Measurements from ENCODE around the gene CYP27C1. TPM values are rescaled to one million over a fixed set of nuclear protein-coding genes. Genes with fewer than 3 reads are reported as not detected.

Gene CYP27C1
- total RNA-seq, 2 donors from 2014 or later = not detected

GRCh38 chr2:127201452-127201851 is 18.6 kb downstream of the CYP27C1 start:
- ATAC-seq (no peak), DNase-seq (ENCODE audit: low spot score in 2 of 2) (no peak)
- no peak overlapping the region for H3K27ac Mint-ChIP-seq
- no peaks in the 10 kb centered on the region for H3K9me3 Mint-ChIP-seq
- H3K36me3 Mint-ChIP-seq = no peaks in the 10 kb centered on the region

- no peak for DNase-seq (ENCODE audit: low spot score in 2 of 2)
- H3K9me3 Mint-ChIP-seq = no peaks in the 10 kb centered on the region
- H3K27ac Mint-ChIP-seq = no peak overlapping the region
- no peak for ATAC-seq
- no peaks in the 10 kb centered on the region for H3K36me3 Mint-ChIP-seq
Observed at GRCh38 chr2:127200962-127201361, 19.1 kb downstream of the CYP27C1 start.

DNA sequence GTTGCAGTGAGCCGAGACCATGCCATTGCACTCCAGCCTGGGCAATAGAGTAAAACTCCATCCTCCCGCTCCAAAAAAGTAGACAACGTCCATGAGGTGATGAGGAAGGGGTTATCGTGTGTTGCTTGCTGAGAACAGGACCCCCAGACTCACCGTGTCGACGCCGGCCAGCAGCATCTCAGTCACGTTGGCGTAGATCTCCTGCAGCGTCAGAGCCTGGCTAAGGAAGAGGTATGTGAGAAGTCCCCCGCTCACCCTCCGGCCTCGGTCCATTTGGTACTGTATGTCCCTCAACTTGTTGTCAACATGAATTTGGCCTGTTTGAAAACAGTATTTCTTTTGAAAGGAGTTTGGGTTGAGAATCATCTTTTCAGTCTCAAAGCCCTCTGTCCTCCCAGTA is 20.9 kb downstream of the CYP27C1 start:
- Mint-ChIP-seq H3K27ac (no peak overlapping the region), H3K9me3 (no peaks in the 10 kb centered on the region), H3K36me3 (no peaks in the 10 kb centered on the region)
- DNase-seq (ENCODE audit: low spot score in 2 of 2) (no peak), ATAC-seq (no peak)

DNA sequence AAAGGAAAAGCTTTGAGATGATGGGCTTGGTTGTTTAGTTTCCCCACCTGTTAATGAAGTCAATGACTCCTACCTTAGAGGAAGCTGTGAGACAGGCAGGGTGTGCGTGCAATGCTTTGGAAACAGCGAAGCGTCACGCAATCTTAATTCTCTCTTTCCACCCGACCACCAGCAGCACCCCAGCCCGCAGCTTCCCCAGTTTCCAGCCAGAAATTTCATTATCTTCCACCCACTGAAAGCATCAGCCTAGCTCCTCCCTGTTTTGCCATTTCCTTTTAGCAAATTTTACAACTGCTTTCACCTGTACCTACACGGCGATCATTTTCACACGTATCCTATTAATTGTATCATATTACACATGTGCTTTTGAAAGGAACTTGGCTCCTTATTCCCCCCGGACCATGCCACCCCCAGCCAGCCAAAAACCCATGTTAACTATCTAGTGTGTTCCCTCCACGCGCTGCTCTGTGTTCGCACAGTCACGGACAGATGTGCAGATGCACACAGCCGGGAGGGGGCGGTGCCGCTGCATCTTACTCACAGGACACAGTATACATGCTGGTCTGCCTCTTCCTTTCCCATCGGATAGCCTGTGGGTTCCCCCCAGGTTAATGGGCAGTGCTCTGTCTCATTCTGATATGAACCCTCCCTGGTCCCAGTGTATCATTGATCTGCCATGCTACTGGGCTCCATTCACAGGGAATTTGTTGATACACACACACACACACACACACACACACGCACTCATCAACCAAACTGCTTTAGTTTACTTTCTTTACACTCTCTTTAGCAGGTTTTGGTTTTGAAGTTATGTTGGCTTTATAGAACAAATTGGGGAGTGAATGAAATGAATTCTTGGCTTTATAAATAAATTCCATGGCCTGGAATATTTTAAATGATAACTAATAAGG is 22.4 kb downstream of the CYP27C1 start:
- DNase-seq (ENCODE audit: low spot score in 2 of 2) (peak in 1 of 2 donors; percentile 64), ATAC-seq (peak; percentile 96 to 97)
- Mint-ChIP-seq H3K27ac (peak overlapping the region in 1 of 2 donors; percentile 30), H3K36me3 (no peaks in the 10 kb centered on the region), H3K9me3 (no peaks in the 10 kb centered on the region)

DNA sequence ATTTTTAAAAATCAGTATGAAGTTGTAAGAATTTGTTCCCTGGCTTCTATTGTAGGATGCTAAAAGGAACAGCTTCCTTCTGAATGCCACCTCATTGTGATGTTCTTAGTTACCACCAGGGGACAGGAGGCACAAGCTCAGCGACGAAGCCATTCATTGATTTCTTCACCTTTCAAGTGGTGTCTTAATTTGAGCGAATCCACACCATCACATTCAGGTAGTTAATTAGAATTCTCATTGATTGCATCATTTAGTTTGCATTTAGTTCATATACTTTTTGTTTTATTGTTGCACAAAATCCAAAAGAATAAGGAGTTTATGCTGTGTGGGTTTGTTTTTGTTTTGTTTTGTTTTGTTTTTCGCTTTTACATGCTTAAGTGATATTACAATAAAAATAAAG is 23.1 kb downstream of the CYP27C1 start:
- Mint-ChIP-seq H3K9me3 (no peaks in the 10 kb centered on the region), H3K27ac (peak overlapping the region in 1 of 2 donors; percentile 30), H3K36me3 (no peaks in the 10 kb centered on the region)
- DNase-seq (ENCODE audit: low spot score in 2 of 2) = no peak
- ATAC-seq = no peak

DNA sequence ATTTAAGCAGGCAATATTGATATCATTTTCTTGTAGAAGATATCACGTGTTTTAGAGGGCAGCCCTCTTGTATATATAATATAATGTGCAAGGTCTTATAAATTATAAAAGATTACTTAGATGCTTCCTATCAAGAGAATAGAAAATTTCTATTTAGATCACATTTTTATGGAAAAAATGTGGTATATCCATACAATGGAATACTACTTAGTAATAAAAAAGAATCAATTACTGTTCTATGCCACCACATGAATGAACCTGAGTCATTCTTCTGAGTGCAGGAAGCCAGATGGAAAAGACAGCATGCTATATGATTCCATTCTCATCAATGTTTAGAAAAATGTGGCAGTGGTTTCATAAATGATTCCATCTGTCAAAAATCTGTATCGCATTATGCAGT is 23.6 kb downstream of the CYP27C1 start:
- no peaks in the 10 kb centered on the region for H3K9me3 Mint-ChIP-seq
- H3K36me3 Mint-ChIP-seq = no peaks in the 10 kb centered on the region
- DNase-seq (ENCODE audit: low spot score in 2 of 2) (no peak), ATAC-seq (no peak)
- H3K27ac Mint-ChIP-seq = no peak overlapping the region

GRCh38 chr2:127195140-127196074 is 24.7 kb downstream of the CYP27C1 start:
- no peak for ATAC-seq
- DNase-seq (ENCODE audit: low spot score in 2 of 2) = no peak
- H3K9me3 Mint-ChIP-seq = no peaks in the 10 kb centered on the region
- H3K27ac Mint-ChIP-seq = no peak overlapping the region
- no peaks in the 10 kb centered on the region for H3K36me3 Mint-ChIP-seq

DNA sequence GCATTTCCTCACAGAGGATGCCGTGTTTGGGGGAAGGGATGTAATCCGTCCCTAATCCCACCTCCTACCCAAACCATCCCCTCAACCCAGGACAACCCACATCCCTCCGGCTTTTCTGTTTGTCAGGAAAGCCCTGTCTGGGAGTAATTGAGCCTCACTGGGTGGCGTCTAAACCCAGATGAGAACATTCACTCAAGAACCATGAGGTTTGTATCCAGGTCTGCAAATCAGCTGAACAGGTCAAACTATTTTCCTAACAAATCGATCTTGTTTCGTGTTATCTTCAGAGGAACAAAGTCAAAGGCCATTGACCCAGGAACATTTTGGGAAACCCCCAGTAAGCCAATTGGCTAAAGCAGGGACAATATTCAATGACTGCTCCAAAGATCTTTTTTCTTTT is 25.7 kb downstream of the CYP27C1 start:
- ATAC-seq (no peak), DNase-seq (ENCODE audit: low spot score in 2 of 2) (no peak)
- Mint-ChIP-seq H3K36me3 (no peaks in the 10 kb centered on the region), H3K27ac (no peak overlapping the region), H3K9me3 (no peaks in the 10 kb centered on the region)

DNA sequence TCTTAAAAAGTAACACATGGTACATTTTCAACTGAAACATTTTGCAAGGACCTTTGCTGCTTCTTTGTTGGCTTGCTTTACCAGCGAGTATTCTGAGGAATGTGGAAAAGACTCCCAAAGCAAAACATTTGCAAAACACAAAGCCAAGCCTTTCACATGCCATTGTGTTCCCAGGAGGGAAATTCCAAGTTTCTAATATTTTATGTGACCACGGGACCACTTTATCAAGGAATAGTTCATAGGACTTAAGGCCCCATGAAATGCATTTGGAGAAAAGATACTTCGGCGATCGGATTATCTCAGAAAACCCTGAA is 26.2 kb downstream of the CYP27C1 start:
- H3K9me3 Mint-ChIP-seq = no peaks in the 10 kb centered on the region
- no peak overlapping the region for H3K27ac Mint-ChIP-seq
- ATAC-seq (no peak), DNase-seq (ENCODE audit: low spot score in 2 of 2) (no peak)
- H3K36me3 Mint-ChIP-seq = no peaks in the 10 kb centered on the region

DNA sequence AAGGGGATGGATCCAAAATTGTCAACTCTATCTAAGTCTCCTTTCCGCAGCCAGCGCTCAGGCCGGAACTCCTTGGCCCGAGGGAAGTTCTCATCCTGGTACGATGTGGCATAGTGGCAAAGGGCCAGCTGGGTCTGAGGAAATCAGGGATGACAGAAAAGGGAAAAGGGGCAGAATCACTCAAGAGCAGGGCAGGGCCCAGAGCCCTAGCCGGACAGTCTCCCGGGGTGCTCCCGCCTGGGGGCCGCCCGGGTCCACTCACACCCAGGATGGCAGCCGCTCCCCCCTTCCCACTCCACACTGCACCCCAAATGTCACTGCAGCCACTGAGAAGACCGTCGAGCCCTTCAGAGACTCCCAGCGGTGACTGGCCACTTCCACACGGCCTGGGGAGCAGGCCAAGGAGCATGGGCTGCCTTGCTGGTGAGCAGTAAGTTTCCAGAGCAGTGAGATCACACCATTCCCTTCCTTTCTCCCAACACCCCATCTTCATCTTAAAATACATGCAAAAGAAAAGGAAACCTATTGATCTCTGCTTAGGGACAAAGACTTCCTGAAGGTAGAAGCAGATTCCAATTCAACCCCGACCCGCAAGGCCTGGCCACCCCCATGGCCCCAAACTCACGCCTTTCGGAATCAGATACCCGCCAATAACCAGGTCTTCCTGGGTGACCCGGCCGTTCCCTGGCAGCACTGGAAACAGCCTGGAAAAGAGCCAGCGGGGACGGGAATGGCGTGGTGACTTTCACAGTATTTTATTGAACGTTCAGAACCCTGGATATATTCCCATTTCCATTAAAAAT is 26.7 kb downstream of the CYP27C1 start:
- ATAC-seq (no peak), DNase-seq (ENCODE audit: low spot score in 2 of 2) (no peak)
- Mint-ChIP-seq H3K9me3 (no peaks in the 10 kb centered on the region), H3K36me3 (no peaks in the 10 kb centered on the region), H3K27ac (no peak overlapping the region)

DNA sequence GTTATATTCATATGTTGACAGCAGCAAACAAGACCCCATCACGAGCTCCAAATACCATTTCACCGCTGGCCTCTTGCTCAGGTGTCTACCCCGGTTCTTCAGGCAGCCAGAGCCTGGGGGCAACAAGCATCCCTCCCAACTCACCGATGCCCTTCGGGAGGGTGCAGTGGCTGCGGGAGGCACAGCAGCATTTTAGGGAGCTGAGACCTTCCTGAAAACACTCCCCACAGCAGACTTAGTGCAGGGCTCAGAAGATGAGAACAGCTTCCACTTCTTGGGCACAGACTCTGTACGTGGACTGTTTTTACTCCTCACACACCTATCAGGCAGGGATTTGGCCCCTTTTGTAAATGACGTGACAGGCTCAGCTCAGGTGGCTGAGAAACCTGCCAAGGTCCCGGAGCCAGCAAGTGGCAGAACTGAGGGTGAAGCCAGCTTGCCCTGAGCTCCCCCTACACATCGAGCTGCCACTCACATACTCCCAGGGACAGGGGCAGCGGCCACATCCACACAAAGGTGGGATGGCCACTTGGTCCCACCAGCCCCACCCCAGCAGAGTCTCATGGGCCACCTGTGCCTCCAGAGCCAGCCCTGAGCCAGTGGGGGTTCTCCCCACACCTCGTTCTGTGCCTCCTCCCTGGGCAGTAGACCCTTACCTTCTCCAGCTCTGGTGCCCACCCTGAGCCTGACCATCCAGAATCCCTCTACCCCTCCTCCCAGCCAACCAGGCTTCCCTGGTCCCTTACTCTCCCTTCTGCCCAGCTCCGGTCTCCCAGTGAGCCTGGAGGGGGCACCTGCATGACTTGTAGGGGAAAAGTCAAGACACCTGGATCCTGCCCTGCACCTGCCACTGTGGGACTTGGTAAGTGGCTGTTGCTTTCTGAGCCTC is 28.5 kb downstream of the CYP27C1 start:
- ATAC-seq (no peak), DNase-seq (ENCODE audit: low spot score in 2 of 2) (no peak)
- no peaks in the 10 kb centered on the region for H3K9me3 Mint-ChIP-seq
- no peak overlapping the region for H3K27ac Mint-ChIP-seq
- H3K36me3 Mint-ChIP-seq = no peaks in the 10 kb centered on the region

GRCh38 chr2:127188797-127189196 is 31.3 kb downstream of the CYP27C1 start:
- DNase-seq (ENCODE audit: low spot score in 2 of 2) (no peak), ATAC-seq (no peak)
- Mint-ChIP-seq H3K27ac (no peak overlapping the region), H3K36me3 (no peaks in the 10 kb centered on the region), H3K9me3 (no peaks in the 10 kb centered on the region)

DNA sequence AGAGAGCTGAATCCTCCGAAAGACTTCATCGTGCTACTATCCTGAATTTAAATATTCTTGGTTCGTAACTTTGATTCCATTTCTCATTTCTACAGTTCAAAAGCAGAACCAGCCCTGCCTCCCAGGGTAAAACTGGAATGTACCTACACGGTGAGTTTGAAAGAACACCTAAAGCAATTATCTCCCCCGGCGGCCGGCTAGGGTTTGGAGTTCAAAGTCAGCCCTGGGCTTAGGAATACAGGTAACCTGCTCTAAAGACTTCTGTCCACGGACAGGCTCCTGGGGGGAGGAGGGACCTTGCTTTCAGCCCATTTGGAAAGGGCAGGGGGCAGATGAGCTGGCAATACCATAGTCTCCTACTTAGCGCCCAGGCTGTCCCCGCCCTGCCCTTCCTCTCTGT is 32.3 kb downstream of the CYP27C1 start:
- ATAC-seq (no peak), DNase-seq (ENCODE audit: low spot score in 2 of 2) (no peak)
- no peaks in the 10 kb centered on the region for H3K36me3 Mint-ChIP-seq
- no peak overlapping the region for H3K27ac Mint-ChIP-seq
- no peaks in the 10 kb centered on the region for H3K9me3 Mint-ChIP-seq

GRCh38 chr2:127187081-127187775 is 32.9 kb downstream of the CYP27C1 start:
- Mint-ChIP-seq H3K27ac (no peak overlapping the region), H3K9me3 (no peaks in the 10 kb centered on the region), H3K36me3 (no peaks in the 10 kb centered on the region)
- DNase-seq (ENCODE audit: low spot score in 2 of 2) = no peak
- ATAC-seq = no peak

DNA sequence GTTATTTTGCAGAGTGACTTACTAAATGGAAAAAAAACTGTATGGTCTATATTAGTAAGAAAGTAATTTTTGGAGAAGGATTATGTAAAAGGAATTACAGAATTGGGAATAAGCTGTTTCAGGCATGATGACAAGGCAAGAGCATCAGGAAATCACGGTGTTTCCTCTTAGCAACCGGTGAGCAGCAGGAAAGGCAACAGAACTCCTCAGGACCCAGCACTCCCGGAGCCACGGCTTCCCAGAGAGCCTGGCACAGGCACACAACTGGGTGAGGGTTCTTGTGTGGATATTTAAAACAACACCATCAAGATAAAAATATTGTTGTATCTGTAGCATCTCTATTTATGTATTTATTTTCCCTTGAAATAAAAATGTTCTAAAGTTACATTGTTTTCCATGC is 34.4 kb downstream of the CYP27C1 start:
- Mint-ChIP-seq H3K9me3 (peaks cover under 1 to 2% of the 10 kb centered on the region in 2 donors), H3K27ac (no peak overlapping the region), H3K36me3 (peaks cover 1 to 2% of the 10 kb centered on the region in 2 donors)
- ATAC-seq (no peak), DNase-seq (ENCODE audit: low spot score in 2 of 2) (no peak)

All from activated naive CD4-positive, alpha-beta T cell treated with anti-CD3 and anti-CD28 coated beads, Interleukin-2, amount 50 U/mL, for 72 hours (primary cell).